Activated effector memory CD4-positive, alpha-beta T cell treated with Interleukin-2 at 50 U/mL for 16 hours (primary cell): ENCODE data around the gene CCDC172.
"Not testable (repeated sequence)": the region's sequence is repeated elsewhere in the genome, so short reads cannot be mapped to it uniquely, and the experiment has no call there.

Experiments
- DNase-seq: peaks from one replicate; pipeline ENCODE4 v3.0.0-alpha.2; 2020

CCDC172 gene

DNA sequence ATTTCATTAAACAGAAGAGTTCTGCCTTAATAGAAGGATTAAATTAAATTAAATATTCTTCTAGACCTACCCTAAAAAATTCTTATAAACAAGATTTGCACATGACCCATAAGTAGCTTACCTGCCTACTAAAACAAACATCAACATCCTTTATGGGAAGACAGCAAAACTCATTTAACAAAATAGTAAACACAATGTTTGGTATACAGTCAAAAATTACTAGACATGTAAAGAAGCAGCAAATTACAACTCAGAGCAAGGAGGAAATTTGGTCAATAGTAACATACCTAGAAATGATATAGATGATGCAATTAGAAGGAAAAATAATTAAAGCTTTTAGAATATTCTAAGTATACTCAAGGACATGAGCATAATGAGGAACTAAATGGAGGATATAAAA, 27.9 kb downstream of the CCDC172 start:
- no peak for DNase-seq

DNA sequence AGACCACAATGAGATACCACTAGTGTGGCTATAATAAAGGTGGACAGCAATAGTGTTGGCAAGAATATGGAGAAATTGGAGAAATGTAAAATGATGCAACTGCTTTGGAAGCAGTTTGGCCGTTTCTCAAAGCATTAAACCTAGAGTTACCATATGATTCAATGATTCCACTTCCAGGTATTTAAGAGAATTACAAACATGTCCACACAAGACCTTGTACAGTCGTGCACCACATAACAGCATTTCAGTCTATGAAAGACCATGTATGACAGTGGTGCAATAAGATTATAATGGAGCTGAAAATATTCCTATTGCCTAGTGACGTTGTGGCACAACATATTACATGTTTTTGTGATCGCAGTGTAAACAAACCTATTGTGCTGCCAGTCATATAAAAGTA, 29.6 kb downstream of the CCDC172 start:
- DNase-seq: no peak

DNA sequence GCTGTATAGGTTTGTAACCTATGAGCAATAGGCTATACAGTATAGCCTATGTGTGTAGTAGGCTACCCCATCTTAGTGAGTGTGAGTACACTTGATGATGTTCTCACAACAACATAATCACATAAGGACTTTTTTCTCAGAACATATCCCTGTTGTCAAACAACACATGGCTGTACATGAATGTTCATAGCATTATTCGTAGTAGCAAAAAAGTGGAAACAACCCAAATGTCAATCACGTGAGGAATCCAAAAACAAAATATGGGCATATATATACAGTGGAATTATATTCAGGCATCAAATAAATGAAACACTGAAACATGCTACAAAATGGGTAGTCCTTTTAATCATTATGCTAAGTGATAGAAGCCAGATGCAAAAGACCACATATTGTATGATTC, 31.1 kb downstream of the CCDC172 start:
- no peak for DNase-seq

DNA sequence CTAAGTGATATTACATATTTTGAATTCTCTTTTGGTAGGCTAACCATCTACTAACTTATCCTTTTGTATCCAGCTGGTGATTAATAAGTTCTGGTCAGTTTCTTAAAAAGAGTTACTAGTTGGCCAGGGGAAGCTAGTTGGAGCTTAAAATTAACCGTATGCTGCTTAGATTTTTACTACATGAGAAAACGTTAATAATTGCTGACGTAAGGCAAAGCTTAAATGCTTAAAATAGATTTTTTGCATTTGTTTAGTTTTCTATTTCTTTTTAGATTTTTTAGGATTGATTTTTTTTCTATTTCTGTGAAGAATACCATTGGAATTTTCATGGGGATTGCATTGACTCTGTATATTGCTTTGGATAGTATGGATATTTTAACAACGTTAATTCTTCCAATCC, 32.6 kb downstream of the CCDC172 start:
- no peak for DNase-seq

DNA sequence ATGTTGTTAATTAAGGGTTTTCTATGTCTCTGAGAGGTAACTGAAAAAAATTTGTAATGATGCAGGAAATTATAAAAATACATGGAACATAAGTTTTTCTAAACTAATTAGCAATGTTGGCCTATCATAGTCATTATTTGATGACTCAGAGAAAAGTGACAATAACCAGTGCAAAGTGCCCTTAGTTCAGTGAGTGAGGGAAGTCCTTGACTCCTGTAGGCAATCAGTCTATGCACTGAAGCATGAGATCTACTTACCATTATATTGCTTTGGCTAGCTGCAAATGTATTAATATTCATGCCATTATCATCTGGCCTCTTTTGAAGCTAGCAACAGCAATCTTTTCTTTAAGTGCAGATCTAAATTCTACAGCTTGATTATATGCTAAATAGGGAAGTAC, 40.6 kb downstream of the CCDC172 start:
- no peak for DNase-seq

DNA sequence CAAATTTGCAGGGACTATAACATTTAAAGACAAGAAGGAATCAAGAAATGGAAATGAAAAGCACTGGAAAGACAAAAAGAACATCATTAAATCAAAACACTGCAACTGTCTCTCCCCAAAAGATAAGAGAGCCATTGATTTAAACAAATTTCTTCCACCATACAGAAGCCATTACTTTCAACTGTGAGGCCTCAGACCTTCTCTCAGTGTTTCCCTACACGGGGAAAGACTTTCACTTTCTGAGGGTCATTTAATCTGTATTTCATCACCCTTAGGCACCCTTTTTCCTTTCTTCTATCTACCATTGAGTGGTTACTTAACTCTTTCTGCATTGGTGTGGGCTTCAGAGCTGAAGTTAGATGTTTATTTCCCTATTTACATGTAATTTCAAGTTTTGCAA, 47.5 kb downstream of the CCDC172 start:
- DNase-seq: no peak

DNA sequence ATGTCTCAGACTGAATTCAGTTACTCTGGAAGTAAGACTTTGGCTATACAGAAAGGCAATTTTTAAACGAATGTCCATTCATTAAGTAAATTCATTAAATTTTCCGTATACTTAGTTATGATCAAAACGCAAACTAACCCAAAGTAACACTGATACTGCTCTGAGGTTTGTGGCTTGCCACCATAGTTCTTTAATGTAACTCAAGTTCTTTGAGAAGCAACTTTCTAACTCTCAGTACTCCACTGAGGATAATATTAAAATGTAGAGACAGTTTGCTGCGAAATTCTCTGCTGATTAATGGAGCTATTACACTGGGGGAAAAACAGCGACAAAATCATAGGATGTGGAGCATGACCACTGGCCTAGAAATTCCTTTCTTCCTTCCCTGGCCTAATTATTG, 58.0 kb downstream of the CCDC172 start:
- DNase-seq: no peak

DNA sequence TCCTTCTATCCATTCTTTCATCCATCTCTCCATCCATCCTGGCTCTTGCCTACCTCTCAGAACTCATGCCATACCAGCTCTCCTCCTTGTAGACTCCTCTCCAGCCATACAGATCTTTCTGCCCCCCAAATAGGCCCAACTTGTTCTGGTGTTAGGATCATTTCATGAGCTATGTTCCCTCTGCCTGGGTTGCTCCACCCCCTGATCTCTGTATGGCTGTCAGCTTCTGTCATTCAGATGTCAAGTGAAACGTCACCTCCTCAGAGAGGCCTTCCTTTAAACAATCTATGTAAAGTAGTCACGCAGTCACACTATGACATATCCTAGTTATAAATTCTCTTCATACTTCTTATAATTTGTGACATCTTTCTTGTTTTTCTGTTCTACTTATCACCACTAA, 61.1 kb downstream of the CCDC172 start:
- no peak for DNase-seq

DNA sequence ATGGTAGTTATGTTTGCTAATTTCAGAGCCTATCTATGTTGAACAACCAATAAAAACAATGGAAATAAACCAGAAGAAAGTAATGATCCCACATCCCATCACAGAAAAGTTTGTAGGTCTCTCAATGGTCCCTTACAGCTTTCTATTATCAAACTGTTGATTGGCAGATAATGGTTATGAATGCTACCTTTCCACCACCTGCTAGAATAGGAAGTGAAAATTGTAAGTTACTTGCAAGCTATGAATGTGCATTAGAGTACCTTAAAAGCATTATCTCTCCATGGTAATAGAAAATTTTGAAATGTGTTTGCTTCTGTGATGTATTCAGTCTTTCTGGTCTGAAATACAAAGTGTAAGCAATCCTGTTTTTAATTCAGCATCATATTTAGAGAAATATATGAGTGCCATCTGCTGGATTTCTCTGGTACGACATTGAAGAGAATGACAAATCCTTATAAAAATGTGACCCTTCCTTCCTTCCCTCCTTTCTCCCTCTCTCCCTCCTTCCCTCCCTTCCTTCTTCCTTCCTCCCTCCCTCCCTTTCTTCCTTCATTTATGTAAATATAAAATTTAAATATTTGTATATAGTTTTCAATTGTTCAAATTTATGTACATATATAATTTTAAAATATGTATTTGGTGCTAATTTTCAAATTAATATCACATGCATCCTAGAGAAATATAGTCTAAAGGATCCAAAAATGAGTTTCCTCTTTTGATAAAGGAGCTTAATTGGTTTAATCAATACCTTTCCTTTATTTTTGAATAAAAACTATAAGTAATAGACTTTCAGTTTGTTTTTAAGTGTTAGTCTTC, 62.0 kb downstream of the CCDC172 start:
- no peak for DNase-seq

DNA sequence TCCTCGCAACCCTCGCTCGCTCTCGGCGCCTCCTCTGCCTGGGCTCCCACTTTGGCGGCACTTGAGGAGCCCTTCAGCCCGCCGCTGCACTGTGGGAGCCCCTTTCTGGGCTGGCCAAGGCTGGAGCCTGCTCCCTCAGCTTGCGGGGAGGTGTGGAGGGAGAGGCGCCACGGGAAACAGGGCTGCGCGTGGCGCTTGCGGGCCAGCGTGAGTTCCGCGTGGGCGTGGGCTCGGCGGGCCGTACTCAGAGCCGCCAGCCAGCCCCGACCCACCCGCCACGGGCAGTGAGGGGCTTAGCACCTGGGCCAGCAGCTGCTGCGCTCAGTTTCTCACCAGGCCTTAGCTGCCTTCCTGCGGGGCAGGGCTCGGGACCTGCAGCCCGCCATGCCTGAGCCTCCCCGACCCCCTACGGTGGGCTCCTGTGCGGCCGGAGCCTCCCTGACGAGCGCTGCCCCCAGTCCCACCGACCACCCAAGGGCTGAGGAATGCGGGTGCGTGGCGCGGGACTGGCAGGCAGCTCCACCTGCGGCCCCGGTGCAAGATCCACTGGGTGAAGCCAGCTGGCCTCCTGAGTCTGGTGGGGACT, 69.1 kb downstream of the CCDC172 start:
- not testable (repeated sequence) for DNase-seq

DNA sequence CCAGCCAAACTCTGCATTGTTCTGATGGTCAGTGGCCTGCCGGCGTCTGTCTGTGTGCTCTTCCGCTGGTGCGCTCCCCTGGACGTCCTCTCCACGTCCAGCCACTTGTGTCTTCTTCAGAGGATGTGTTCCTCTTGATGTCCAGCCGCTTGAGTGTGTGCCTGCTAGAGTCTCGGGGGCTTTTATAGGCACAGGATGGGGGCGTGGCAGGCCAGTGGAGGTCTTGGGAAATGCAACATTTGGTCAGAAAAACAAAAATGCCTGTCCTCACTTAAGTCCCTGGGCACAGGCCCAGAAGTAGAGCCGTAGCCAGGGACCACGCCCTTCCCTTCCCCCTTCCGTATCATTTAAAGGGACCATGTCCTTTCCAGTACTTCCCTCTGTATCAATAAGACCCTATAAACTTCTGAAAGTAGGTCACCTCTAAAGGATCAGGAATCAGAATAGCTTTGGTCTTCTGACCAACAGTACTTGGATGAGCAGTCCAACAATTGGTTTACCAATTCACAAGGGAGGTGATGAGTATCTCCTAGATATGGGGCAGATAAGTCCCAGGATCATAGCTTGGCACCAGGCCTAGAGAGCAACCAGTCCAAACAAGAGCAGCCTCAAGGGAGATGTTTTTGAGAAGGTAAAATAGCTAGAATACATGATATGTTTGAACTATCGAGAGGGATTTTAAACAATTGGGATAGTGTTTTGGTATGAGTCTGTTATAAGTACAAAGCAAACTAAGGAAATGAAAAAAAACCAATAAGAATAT, 71.2 kb downstream of the CCDC172 start:
- no peak for DNase-seq

DNA sequence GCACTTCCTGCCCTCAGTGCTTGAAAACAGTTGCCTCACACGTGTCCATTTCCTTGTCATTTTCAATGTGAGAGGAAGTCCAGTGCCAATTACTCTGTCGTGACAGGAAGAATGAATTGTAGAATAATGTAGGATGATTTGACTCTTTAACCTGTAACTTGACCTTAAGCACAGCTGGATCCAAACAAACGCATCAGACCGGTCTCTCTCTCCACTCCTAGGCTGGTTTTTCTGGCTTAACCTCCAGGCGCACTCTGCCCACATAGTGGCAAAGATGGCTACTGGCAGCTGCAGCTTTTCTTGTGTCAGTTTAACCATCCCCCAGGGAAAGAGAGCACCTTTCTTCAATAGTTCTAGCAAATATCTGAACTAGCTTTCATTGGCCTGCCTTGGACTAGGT, 74.0 kb downstream of the CCDC172 start:
- DNase-seq: no peak

DNA sequence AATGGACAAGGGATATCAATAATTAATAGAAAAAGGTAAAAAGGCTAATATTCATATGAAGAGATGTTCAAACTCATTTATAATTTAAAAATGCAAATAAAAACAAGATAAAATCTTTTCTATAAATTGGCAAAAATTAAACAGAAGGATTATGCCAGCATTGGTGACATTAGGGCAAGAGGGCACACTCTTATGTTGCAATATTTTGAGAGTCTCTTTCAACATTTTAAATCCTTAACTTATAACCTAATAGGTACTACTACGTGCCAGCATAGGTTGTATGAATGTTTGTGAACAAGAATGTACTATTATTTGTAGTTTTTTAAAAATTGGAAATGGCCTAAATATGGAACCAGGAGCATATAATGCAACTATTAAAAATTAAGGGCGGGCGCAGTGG, 78.6 kb downstream of the CCDC172 start:
- no peak for DNase-seq

DNA sequence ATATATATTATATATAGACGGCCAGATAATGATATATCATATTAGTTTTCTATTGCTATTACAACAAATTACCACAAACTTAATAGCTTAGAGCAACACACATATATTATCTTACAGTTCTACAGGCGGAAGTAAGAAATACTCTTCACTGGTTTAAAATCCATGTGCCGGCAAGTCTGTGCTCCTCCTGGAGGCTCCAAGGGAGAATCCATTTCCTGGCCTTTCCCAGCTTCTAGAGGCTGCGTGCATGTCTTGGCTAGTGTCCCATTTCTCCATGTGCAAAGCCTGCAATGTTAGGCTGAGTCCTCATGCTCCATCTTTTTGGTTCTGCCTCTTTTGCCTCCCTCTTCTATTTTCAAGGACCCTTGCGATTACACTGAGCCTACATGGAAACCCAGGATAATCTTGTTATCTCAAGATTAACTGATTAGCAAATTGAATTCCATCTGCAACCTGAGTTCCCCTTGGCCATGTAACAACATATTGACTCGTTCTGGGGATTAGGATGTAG, 79.5 kb downstream of the CCDC172 start:
- no peak for DNase-seq

DNA sequence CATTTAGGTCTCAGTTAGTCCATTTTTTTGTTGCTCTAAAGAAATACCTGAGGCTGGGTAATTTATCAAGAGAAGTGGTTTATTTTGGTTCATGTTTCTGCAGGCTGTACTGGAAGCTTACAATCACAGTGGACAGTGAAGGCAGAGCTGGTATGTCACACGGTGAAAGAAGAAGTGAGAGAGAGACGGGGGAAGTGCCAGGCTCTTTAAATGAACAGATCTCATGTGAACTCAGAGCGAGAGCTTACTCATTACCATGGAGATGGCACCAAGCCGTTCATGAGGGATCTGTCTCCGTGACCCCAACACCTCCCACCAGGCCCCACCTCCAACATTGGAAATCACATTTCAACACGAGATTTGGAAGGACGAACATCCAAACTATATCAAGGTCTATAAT, 84.5 kb downstream of the CCDC172 start:
- no peak for DNase-seq

DNA sequence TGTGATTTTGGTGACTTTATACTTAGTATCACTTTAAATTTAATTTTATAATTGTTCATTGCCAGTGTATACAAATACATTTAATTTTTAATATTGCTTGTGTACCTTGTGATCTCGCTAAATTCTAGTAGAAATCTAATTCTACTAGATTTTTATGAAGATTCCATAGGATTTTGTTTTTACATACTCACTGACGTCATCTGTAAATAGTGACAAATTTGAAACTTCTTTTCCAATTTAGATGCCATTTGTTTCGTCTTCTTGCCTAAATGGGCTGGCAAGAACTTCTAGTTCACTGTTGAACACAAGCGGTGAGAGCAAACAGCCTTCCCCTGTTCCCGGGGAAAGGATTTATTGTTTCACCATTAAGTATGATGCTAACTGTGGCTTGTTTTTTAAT, 86.1 kb downstream of the CCDC172 start:
- DNase-seq: no peak

DNA sequence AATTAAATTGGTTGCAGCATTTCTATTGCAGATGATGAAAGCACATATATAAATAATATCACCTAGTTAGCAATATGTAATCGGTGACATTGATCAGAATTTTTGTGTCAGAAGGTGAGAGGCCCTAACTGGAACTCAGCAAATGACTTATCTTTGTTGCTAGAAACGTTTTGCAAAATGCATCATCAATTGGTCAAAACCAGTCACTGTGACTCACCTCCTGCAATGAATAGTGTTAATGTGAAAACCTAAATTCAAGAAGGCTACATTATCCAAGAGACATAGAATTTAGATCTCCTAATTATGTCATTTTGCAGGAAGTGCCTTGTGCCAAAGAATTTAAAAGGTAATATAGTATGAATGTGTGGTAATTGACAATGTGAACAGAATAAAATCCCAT, 93.6 kb downstream of the CCDC172 start:
- DNase-seq: no peak

DNA sequence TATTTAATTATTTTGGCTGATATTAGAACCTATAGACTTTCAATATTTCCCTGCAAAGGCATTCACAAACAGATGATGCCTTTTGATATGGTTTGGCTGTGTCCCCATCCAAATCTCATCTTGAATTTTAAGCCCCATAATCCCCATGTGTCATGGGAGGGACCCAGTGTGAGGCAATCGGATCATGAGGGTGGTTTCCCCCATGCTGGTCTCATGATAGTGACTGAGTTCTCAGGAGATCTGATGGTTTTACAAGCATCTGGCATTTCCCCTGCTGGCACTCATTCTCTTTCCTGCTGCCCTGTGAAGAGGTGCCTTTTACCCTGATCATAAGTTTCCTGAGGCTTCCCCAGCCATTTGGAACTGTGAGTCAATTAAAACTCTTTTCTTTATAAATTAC, 94.1 kb downstream of the CCDC172 start:
- no peak for DNase-seq

DNA sequence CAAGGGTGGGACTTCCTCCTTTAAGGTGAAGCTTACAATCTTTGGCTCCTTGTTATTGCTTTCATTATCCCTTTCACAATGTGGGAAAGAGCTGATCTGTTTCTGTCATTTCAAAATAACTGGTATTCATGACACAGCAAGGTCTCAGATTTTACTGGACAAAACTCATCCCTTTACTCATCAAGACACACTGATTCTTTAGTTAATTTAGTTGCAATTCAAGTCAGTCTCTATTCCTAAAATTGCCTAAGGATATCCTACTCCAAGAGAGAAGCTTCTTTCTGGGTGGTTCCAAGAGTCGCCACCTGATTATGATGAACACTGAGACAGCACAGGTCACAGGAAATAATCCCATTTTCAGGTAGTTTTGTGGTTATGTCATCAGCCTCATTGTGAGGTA, 97.6 kb downstream of the CCDC172 start:
- DNase-seq: no peak

DNA sequence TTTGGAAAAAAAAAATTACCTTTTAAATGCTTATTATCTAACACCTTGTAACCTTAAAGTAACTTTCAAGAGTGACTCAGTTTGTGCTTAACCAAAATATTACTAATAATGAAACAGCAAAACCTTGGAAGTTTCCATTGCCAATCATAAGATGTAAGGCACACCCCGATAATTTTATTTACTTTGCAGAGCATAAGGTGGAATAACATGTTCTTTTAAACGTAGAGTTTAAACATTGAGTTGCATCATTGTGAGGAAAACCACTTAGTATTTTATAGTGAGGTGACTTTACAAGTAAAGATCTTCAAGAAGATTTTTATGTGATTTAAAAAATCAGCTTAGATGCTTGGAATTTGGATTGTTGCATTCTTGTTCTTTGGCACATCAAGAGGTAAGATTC, 103.4 kb downstream of the CCDC172 start, which contains the start of gene PNLIPRP3:
Gene PNLIPRP3 (plus strand): TSS at position 177 of the 400 bp plus-strand sequence. CDS start 166 bp downstream, at position 343.
- no peak for DNase-seq

DNA sequence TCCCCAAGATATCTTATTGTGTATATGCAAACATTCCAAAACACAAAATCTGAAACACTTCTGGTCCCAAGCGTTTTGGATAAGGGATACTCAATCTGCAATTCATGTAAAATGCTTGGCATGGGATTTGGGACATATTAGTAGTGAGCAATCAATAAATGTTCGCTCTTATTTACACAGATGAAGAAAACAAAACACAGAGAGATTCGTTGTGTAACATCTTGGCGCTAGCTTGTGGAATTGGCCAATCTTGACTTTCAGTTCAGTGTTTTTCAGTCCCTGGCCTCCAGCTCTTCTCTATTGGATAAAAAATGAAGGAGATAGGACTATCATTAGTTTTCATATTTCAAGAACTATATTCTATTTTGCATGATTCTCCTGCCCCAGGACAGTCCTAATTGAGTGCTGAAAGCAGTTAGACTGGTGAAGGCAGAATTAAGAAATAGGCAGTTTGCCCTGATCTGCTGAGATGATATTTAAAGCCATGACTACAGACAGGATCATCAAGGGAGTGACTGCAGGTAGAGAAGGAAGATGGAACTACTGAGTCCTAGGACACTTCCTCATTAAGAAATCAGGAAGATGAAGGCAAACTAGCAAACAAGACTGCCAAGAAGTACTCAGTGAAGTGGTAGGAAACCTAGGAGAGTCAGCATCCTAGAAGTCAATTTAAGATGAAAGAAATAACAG, 105.2 kb downstream of the CCDC172 start:
- DNase-seq: no peak
